HepG2 (cell line): ENCODE data around the gene KLHL11. TPM values are rescaled to one million over a fixed set of nuclear protein-coding genes. Genes with fewer than 3 reads are reported as not detected.
A peak's percentile ranks its signal among the peaks of the same experiment; 100 is the strongest.

Experiments used
- CBFB ChIP-seq: sonication (generic); formaldehyde crosslinking; IDR thresholded peaks from 2 replicates; pipeline ENCODE4 v1.4.0; 2020; ENCODE audit warnings: missing genetic modification reagents
- DR1 ChIP-seq: sonication (generic); formaldehyde crosslinking; IDR thresholded peaks from 2 replicates; pipeline ENCODE4 v1.8.0; 2021; ENCODE audit warnings: mild to moderate bottlenecking, missing genetic modification reagents, inconsistent platforms
- PHF21A ChIP-seq: sonication (generic); formaldehyde crosslinking; IDR thresholded peaks from 2 replicates; pipeline ENCODE4 v1.5.0; 2020; ENCODE audit warnings: mild to moderate bottlenecking, missing genetic modification reagents
- ZMYM4 ChIP-seq: sonication (generic); formaldehyde crosslinking; IDR thresholded peaks from 2 replicates; pipeline ENCODE4 v1.8.1; 2023; ENCODE audit warnings: mild to moderate bottlenecking, missing genetic modification reagents
- ZNF17 ChIP-seq: sonication (generic); formaldehyde crosslinking; IDR thresholded peaks from 2 replicates; pipeline ENCODE4 v1.5.0; 2020; ENCODE audit warnings: mild to moderate bottlenecking, missing genetic modification reagents
- ZNF205 ChIP-seq: IDR thresholded peaks from 2 replicates; pipeline ENCODE4 v1.6.1; 2018; ENCODE audit warnings: missing biosample characterization, missing genetic modification reagents
- ZNF343 ChIP-seq: sonication (generic); formaldehyde crosslinking; IDR thresholded peaks from 2 replicates; pipeline ENCODE4 v1.4.0; 2020; ENCODE audit warnings: mild to moderate bottlenecking, missing genetic modification reagents
- ZNF773 ChIP-seq: sonication (generic); formaldehyde crosslinking; IDR thresholded peaks from 2 replicates; pipeline ENCODE4 v1.4.0; 2020; ENCODE audit warnings: missing genetic modification reagents, borderline replicate concordance
- polyA plus RNA-seq, 8 experiments: library from polyadenylated mRNA; depleted of rRNA in 3 of 8; stranded (reverse) in 7 of 8; unstranded in 1 of 8; fragments of >200 nt; fragmentation: Illumina TruSeq in 4 of 8; extraction: Trizol in 4 of 8; gene quantifications; 2 replicates each; pipeline versions ENCODE4 v1.2.1 to v1.2.3, GENCODE V29; 2011 to 2016; ENCODE audit warnings: low read depth in 4 of 8, missing spikeins in 1 of 8, mixed read lengths in 1 of 8; ENCODE audit not compliant: insufficient read depth in 1 of 8
- total RNA-seq, 5 experiments: library from RNA; depleted of rRNA; stranded (reverse); fragments of >200 nt; fragmentation: Illumina TruSeq; extraction: Trizol; gene quantifications; 2 replicates each; pipeline ENCODE4 v1.2.3, GENCODE V29; 2016; ENCODE audit warnings: low read depth in 1 of 5
- TF ChIP-seq, protein P1 (sequence below): sonication (generic); formaldehyde crosslinking; IDR thresholded peaks from 2 replicates; pipeline ENCODE4 v1.4.0; 2020; ENCODE audit warnings: mild to moderate bottlenecking, missing genetic modification reagents
- TF ChIP-seq, protein P2 (sequence below): sonication (generic); formaldehyde crosslinking; IDR thresholded peaks from 2 replicates; pipeline ENCODE4 v1.8.0; 2022; ENCODE audit warnings: missing genetic modification reagents, mild to moderate bottlenecking, borderline replicate concordance
- TF ChIP-seq, protein P3 (sequence below): sonication (generic); formaldehyde crosslinking; IDR thresholded peaks from 2 replicates; pipeline ENCODE4 v1.4.0; 2020; ENCODE audit warnings: missing genetic modification reagents
- TF ChIP-seq, protein P4 (sequence below): sonication (generic); formaldehyde crosslinking; IDR thresholded peaks from 2 replicates; pipeline ENCODE4 v1.4.0; 2020; ENCODE audit warnings: missing genetic modification reagents, low read depth, mild to moderate bottlenecking, borderline replicate concordance
- TF ChIP-seq, protein P5 (sequence below): IDR thresholded peaks from 2 replicates; pipeline ENCODE4 v1.4.0; 2020; ENCODE audit warnings: mild to moderate bottlenecking, missing genetic modification reagents
- TF ChIP-seq, protein P6 (sequence below): fragments of 450-650 bp; IDR thresholded peaks from 2 replicates; pipeline ENCODE4 v1.6.1; 2017; ENCODE audit warnings: mild to moderate bottlenecking

Gene KLHL11
- total and polyA plus RNA-seq, 2 of the 13 experiments (the other 11 are each of a cell fraction or from before 2014, with no cell fraction given): 7.7 to 27.5 TPM

DNA sequence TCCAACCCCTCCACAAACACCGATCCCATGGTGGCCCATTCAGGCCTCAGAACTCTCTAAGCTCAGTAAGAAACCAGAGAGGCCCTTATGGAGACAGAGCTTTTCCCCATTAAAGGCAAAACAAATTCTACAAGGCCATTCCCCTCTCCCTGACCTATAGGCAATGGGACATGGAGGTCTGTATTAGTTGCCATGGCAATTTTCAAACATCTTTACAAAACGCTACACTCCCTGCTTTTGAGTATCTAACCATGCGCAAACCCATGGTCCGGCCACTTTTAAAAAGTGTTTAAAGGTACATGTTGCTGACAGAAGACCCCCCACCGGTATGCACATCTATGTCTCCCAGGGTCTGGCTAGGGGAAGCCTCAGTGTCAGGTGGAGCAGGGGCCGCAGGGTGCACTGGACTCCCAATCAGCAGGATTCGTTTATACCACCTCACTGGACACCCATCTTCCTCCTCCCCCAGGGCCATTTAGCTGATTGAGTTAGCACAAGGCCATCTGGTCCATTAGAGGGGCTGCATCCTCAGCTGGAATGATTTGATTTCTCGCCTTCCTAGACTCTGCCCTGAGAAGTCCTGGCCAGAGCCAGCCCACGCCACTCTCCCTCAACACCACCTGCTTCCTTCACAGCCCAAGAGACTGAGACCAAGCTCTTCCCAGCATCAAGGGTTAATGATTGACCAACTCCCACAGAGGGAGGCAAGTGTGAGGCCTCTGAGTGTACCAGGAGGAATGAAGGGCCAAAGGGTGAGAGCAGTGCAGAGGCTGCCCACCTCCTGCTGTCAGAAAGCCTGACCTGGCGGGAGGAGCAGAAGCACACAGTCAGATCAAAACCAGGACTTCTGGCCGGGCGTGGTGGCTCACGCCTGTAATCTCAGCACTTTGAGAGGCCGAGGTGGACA lies 42.7 kb upstream of the KLHL11 start (continued):
- TF ChIP-seq ZNF17 (CRISPR knock-in tag) (no peak), CBFB (CRISPR knock-in tag) (peak; percentile 41; the same call in 1 of the 2 replicates), ZMYM4 (CRISPR knock-in tag) (peak; percentile 76), ZNF343 (CRISPR knock-in tag) (no peak; the same call in 1 of the 2 replicates), ZNF205 (CRISPR knock-in tag) (peak; percentile 76; the same call in 1 of the 2 replicates), PHF21A (CRISPR knock-in tag) (peak; percentile 97), ZNF773 (CRISPR knock-in tag) (no peak), DR1 (CRISPR knock-in tag) (peak; percentile 56; the same call in 1 of the 2 replicates)
- TF ChIP-seq, protein P1, sequence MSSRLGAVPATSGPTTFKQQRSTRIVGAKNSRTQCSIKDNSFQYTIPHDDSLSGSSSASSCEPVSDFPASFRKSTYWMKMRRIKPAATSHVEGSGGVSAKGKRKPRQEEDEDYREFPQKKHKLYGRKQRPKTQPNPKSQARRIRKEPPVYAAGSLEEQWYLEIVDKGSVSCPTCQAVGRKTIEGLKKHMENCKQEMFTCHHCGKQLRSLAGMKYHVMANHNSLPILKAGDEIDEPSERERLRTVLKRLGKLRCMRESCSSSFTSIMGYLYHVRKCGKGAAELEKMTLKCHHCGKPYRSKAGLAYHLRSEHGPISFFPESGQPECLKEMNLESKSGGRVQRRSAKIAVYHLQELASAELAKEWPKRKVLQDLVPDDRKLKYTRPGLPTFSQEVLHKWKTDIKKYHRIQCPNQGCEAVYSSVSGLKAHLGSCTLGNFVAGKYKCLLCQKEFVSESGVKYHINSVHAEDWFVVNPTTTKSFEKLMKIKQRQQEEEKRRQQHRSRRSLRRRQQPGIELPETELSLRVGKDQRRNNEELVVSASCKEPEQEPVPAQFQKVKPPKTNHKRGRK (CRISPR knock-in tag): no peak
- TF ChIP-seq, protein P2, sequence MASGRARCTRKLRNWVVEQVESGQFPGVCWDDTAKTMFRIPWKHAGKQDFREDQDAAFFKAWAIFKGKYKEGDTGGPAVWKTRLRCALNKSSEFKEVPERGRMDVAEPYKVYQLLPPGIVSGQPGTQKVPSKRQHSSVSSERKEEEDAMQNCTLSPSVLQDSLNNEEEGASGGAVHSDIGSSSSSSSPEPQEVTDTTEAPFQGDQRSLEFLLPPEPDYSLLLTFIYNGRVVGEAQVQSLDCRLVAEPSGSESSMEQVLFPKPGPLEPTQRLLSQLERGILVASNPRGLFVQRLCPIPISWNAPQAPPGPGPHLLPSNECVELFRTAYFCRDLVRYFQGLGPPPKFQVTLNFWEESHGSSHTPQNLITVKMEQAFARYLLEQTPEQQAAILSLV: 0 out of 2 replicates have a peak, but pooled peaks have one; percentile 14
- TF ChIP-seq, protein P3, sequence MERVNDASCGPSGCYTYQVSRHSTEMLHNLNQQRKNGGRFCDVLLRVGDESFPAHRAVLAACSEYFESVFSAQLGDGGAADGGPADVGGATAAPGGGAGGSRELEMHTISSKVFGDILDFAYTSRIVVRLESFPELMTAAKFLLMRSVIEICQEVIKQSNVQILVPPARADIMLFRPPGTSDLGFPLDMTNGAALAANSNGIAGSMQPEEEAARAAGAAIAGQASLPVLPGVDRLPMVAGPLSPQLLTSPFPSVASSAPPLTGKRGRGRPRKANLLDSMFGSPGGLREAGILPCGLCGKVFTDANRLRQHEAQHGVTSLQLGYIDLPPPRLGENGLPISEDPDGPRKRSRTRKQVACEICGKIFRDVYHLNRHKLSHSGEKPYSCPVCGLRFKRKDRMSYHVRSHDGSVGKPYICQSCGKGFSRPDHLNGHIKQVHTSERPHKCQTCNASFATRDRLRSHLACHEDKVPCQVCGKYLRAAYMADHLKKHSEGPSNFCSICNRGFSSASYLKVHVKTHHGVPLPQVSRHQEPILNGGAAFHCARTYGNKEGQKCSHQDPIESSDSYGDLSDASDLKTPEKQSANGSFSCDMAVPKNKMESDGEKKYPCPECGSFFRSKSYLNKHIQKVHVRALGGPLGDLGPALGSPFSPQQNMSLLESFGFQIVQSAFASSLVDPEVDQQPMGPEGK (CRISPR knock-in tag): peak; percentile 67
- TF ChIP-seq, protein P4, sequence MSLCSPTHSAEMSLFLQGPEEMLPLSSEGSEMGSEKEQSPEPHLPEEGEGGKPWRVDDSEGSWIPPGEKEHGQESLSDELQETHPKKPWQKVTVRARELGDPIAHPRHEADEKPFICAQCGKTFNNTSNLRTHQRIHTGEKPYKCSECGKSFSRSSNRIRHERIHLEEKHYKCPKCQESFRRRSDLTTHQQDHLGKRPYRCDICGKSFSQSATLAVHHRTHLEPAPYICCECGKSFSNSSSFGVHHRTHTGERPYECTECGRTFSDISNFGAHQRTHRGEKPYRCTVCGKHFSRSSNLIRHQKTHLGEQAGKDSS: peak; percentile 96; the same call in 1 of the 2 replicates
- TF ChIP-seq, protein P5, sequence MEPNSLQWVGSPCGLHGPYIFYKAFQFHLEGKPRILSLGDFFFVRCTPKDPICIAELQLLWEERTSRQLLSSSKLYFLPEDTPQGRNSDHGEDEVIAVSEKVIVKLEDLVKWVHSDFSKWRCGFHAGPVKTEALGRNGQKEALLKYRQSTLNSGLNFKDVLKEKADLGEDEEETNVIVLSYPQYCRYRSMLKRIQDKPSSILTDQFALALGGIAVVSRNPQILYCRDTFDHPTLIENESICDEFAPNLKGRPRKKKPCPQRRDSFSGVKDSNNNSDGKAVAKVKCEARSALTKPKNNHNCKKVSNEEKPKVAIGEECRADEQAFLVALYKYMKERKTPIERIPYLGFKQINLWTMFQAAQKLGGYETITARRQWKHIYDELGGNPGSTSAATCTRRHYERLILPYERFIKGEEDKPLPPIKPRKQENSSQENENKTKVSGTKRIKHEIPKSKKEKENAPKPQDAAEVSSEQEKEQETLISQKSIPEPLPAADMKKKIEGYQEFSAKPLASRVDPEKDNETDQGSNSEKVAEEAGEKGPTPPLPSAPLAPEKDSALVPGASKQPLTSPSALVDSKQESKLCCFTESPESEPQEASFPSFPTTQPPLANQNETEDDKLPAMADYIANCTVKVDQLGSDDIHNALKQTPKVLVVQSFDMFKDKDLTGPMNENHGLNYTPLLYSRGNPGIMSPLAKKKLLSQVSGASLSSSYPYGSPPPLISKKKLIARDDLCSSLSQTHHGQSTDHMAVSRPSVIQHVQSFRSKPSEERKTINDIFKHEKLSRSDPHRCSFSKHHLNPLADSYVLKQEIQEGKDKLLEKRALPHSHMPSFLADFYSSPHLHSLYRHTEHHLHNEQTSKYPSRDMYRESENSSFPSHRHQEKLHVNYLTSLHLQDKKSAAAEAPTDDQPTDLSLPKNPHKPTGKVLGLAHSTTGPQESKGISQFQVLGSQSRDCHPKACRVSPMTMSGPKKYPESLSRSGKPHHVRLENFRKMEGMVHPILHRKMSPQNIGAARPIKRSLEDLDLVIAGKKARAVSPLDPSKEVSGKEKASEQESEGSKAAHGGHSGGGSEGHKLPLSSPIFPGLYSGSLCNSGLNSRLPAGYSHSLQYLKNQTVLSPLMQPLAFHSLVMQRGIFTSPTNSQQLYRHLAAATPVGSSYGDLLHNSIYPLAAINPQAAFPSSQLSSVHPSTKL (CRISPR knock-in tag): peak; percentile 75
- TF ChIP-seq, protein P6, sequence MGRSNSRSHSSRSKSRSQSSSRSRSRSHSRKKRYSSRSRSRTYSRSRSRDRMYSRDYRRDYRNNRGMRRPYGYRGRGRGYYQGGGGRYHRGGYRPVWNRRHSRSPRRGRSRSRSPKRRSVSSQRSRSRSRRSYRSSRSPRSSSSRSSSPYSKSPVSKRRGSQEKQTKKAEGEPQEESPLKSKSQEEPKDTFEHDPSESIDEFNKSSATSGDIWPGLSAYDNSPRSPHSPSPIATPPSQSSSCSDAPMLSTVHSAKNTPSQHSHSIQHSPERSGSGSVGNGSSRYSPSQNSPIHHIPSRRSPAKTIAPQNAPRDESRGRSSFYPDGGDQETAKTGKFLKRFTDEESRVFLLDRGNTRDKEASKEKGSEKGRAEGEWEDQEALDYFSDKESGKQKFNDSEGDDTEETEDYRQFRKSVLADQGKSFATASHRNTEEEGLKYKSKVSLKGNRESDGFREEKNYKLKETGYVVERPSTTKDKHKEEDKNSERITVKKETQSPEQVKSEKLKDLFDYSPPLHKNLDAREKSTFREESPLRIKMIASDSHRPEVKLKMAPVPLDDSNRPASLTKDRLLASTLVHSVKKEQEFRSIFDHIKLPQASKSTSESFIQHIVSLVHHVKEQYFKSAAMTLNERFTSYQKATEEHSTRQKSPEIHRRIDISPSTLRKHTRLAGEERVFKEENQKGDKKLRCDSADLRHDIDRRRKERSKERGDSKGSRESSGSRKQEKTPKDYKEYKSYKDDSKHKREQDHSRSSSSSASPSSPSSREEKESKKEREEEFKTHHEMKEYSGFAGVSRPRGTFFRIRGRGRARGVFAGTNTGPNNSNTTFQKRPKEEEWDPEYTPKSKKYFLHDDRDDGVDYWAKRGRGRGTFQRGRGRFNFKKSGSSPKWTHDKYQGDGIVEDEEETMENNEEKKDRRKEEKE: no peak
